GM12891 (cell line): ENCODE results near the gene PRDM2.

ENCODE experiments used
- PAX5 ChIP-seq: IDR thresholded peaks from 2 replicates; pipeline ENCODE4 v1.6.1; 2011; ENCODE audit warnings: low read length, moderate library complexity, mild to moderate bottlenecking; ENCODE audit not compliant: insufficient read depth, severe bottlenecking
- POLR2A ChIP-seq: IDR thresholded peaks from 2 replicates; pipeline ENCODE4 v1.6.1; 2011; ENCODE audit warnings: low read depth, low read length, control low read depth
- POLR2AphosphoS5 ChIP-seq: IDR thresholded peaks from 2 replicates; pipeline ENCODE4 v1.6.1; 2011; ENCODE audit warnings: low read depth, low read length, control low read depth
- SPI1 ChIP-seq: IDR thresholded peaks from 2 replicates; pipeline ENCODE4 v1.6.1; 2011; ENCODE audit warnings: low read depth, low read length, control low read depth
- TAF1 ChIP-seq: IDR thresholded peaks from 2 replicates; pipeline ENCODE4 v1.6.1; 2011; ENCODE audit warnings: low read depth, low read length, control low read depth

DNA sequence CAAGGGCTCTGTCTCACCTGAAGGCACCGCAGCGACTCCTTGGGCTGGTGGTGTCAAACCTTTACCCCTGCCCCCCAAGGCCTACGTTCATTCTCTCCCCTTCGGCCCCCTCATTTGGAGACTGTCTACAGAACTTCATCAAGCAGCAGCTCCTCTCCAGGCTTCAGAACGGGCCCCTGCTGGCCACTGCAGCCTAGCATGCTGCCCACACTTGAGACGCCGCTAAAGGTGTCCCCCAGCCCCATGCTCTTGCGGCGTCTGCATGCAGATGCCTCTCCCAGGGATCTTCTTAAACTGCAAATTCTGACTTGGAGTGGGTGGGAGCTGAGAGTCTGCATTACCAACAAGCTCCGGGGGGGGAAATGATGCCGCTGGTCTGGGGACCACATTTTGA lies 104.2 kb downstream of the PRDM2 start:
- TF ChIP-seq POLR2AphosphoS5 (no peak), POLR2A (no peak), TAF1 (no peak), SPI1 (no peak), PAX5 (no peak)
